GM19452 (cell line): Measurements from ENCODE around the gene GGCT.
"Not testable (repeated sequence)": the region's sequence is repeated elsewhere in the genome, so short reads cannot be mapped to it uniquely, and the experiment has no call there.

Experiments
- ATAC-seq: cut with Tn5 transposase; IDR thresholded peaks from one replicate; pipeline ENCODE4 v1.9.1; 2021; ENCODE audit not compliant: unreplicated experiment

GGCT gene

GRCh38 chr7:30504301-30505173 is at the start of gene GGCT:
GGCT (minus strand) TSS chr7:30504829; CDS start chr7:30504709, 120 bp downstream.
- ATAC-seq, result peak; percentile 99

- no peak for ATAC-seq
Observed at GRCh38 chr7:30553546-30553945, 48.9 kb upstream of the GGCT start.

DNA sequence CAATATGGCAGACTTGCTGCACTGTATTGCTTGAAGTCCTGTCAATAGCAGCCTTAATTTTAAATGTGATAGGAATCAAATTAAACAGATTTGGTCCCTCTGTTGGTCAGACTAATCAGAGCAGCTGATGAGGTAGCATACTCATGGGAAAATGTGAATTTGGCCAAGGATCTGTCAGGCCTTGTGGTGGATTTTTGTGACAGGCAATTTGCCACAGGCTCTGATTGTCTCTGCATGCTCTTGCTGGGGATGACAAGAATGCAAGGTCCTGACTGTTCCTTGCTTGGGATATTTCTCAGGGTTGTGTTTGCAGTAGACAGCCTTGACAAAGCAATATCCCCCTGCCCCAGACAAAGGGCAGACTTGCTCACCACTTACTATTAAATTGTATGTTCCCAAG is 48.5 kb upstream of the GGCT start:
- no peak for ATAC-seq

DNA sequence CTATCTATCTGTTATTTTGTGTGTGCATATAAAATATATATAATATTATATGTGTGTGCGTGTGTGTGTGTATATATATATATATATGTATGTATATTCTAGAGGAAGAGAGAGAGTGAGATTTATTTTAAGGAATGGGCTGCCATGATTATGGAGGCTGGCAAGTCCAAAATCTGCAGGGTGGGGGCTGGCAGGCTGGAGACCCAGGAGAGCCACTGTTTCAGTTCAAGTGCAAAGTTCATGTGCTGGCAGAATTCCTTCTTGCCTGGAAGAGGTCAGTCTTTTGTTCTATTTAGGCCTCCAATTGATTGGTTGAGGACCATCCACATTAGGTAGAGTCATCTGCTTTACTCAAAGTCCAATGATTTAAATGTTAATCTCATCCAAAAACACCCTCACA is 47.7 kb upstream of the GGCT start:
- no peak for ATAC-seq

- no peak for ATAC-seq
Observed at GRCh38 chr7:30549931-30550493, 45.4 kb upstream of the GGCT start.

GRCh38 chr7:30548845-30549244 is 44.2 kb upstream of the GGCT start:
- ATAC-seq, result peak; percentile 60

GRCh38 chr7:30546596-30546995 is 42.0 kb upstream of the GGCT start:
- no peak for ATAC-seq

- no peak for ATAC-seq
Observed at GRCh38 chr7:30545791-30546555, 41.3 kb upstream of the GGCT start.

- no peak for ATAC-seq
Observed at GRCh38 chr7:30543813-30544525, 39.3 kb upstream of the GGCT start.

DNA sequence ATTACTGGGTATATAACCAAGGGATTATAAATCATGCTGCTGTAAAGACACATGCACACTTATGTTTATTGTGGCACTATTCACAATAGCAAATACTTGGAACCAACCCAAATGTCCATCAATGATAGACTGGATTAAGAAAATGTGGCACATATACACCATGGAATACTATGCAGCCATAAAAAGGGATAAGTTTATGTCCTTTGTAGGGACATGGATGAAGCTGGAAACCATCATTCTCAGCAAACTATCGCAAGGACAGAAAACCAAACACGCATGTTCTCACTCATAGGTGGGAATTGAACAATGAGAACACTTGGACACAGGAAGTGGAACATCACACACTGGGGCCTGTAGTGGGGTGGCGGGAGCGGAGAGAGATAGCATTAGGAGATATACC is 38.5 kb upstream of the GGCT start:
- not testable (repeated sequence) for ATAC-seq

GRCh38 chr7:30533886-30534285 is 29.3 kb upstream of the GGCT start:
- no peak for ATAC-seq

DNA sequence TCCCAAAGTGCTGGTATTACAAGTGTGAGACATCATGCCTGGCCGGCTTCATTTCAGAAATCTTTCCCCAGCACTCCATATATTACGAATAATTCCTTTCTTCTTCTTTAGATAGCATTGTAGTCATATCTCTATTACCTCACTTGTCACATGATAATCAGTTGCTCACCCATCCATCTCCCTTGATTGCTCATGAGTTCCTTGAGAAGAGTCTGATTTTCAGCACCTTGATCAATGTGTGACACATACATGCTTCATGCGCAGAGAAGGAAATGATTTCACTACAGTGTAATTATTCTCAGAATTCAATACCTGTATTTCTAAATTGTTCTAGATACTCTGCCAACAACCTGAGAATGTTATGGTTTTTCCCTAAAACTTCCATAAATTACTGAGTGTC is 26.7 kb upstream of the GGCT start:
- ATAC-seq, result no peak

DNA sequence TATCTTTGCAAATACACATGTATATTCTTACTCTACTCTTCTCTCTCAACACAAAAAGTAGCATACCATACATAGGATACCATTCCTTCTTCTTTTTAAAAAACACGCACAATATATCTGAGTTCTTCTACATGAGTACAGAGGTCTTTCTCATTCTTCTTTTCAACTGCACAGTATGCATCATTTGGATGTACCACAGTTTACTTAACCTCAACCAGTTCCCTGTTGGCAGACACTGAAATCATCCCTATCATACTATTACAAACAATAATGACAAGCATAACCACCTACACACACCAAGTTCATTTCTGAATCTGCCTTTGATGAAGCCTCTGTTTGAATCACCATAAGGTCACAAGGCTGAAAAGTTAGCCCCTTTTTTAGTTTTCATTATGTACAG is 25.7 kb upstream of the GGCT start:
- ATAC-seq, result no peak

DNA sequence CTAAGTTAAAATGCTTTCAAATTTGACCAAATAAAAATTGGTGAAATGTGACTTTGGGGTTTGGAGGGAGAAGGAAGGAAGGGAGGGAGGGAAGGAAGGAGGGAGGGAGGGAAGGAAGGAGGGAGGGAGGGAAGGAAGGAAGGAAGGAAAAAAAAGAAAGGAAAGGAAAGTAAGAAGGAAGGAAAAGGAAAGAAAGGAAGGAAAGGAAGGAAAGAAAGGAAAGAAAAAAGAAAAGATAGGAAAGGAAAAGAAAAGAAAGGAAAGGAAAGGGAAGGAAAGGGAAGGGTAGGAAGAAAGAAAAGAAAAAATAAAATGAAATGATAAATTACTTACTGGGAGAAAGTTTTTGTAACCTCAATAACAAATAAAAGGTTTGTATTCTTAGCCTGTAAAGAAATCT is 24.1 kb upstream of the GGCT start:
- ATAC-seq, result no peak

GRCh38 chr7:30527297-30527696 is 22.7 kb upstream of the GGCT start:
- not testable (repeated sequence) for ATAC-seq

- no peak for ATAC-seq
Observed at GRCh38 chr7:30526163-30526562, 21.5 kb upstream of the GGCT start.

GRCh38 chr7:30525429-30525828 is 20.8 kb upstream of the GGCT start:
- no peak for ATAC-seq

DNA sequence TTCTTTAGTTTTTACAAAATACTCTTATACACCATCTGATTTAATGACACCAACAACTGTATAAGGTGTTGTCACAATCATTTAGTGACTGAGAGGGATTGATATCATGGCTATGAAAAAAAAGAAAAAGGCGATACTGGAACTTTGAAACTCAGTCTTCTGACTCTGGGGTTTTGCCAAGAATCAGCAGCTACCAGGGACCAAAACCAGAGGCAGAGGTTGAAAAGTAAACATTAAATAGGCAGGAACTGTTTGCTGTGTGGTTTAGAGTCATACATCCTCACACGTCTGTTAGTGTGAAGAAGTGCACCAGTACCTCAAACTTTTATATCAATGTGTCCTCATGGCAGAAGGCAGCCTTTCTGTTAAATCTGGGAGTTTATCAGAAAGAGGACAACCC is 19.9 kb upstream of the GGCT start:
- ATAC-seq, result no peak

DNA sequence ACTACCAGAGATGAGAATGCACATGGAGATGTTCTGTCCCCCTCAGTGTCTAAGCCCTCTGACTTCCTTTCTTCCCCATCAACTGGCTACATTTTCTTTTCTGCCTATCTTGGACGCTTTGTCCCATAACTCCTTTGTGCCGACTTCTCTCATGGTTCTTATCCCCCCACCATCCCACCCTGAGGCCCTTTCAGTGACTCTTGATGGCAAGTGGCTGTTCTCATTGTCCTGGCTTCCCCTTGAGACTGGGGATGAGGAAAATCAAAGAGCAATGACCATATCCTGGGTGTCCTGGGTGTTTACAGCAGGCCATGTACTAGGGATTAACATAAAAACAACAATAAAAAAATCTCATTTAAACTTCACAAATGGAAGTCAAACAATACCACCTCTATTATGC is 18.8 kb upstream of the GGCT start:
- ATAC-seq, result no peak

DNA sequence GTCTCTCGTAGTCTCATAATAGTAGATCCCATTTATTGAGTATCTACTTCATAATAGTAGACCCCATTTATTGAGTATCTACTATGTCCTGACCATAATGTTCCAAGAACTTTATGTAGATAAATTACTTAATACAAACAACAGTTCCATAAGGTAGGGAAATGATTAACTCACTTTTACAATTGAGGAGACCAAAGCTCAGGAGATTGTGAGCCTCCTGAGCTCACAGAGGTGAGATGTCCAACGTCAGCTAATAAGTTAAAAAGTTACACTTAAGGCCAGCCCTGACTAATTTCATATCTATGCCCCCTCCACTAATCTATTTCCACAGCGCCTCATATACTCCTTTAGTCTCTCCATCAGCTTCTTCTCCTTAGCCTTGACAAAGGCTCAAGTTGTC is 17.5 kb upstream of the GGCT start:
- no peak for ATAC-seq

GRCh38 chr7:30521532-30521931 is 16.9 kb upstream of the GGCT start:
- ATAC-seq, result no peak
